Activated CD8-positive, alpha-beta memory T cell treated with anti-CD3 and anti-CD28 coated beads, Interleukin-2, amount 10 ng/mL, durations not matched to agents 7 days and 5 days (primary cell): Measurements from ENCODE around the gene AKT3. TPM values are rescaled to one million over a fixed set of nuclear protein-coding genes. Genes with fewer than 3 reads are reported as not detected.

Experiments
- ATAC-seq: fragments of 150-1000 bp; cut with Tn5 transposase; one replicate; pipeline ENCODE4 v1.10.0; 2021; ENCODE audit warnings: moderate library complexity
- CTCF ChIA-PET: fragments of 350-600 bp; sonication (Branson Sonifier 250); formaldehyde crosslinking; loops from one replicate; lab custom pipeline; 2021; ENCODE audit warnings: antibody characterized with exemption; lab: Charles Lee
- DNase-seq: peaks from one replicate; pipeline ENCODE4 v3.0.0-alpha.2; 2020
- H3K27ac Mint-ChIP-seq: one replicate; pipeline ENCODE4 v1.8.0; 2021; ENCODE audit warnings: mild to moderate bottlenecking, mixed read lengths
- H3K27me3 Mint-ChIP-seq: one replicate; pipeline ENCODE4 v1.8.0; 2021; ENCODE audit warnings: mixed read lengths
- H3K36me3 Mint-ChIP-seq: one replicate; pipeline ENCODE4 v1.8.0; 2021; ENCODE audit warnings: mild to moderate bottlenecking, mixed read lengths
- H3K4me1 Mint-ChIP-seq: one replicate; pipeline ENCODE4 v1.8.0; 2021; ENCODE audit warnings: mixed read lengths
- H3K4me3 Mint-ChIP-seq: one replicate; pipeline ENCODE4 v1.8.0; 2021; ENCODE audit warnings: mild to moderate bottlenecking, moderate library complexity, mixed read lengths
- H3K9me3 Mint-ChIP-seq: one replicate; pipeline ENCODE4 v1.8.0; 2022; ENCODE audit warnings: low read depth, mixed read lengths
- total RNA-seq, 2 experiments: library from RNA; stranded (reverse); gene quantifications; one replicate each; pipeline ENCODE4 v1.2.3, GENCODE V29; 2021

AKT3 gene
- total RNA-seq, 2 experiments from 2014 or later: 40.8 to 42.6 TPM

DNA sequence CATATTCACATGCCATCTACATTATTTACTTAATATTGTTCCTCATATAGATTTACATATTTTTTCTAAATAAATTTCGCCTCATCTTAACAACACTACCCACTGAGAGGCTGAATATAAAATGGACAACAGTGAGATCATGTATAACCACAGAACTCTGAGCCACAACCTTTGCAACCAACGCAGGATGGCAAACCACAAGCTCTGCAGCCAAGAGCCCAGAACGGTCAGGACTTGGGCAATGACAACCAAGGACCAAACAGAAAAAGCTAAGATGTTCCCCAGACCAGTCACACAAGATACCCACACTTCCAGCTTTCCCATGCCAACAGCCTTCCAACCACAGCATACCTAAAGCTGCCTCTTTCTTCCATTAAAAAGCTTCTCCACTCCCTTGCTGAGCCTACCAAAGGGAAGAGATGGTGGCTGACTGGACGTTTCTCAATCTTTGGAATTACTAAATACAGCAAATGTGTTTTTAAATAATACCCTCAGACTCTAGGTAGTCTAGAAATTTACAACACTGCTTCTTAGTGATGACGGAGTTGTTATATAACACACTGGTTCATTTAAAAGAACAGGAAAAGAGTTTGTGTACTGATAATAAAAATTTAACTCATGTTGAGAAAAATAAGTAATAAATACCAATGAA, 117.9 kb downstream of the AKT3 start:
- no peak for ATAC-seq
- peaks cover 34% of the 10 kb centered on the region for H3K4me1 Mint-ChIP-seq
- no peak for DNase-seq
- peaks cover 6% of the 10 kb centered on the region for H3K9me3 Mint-ChIP-seq
- peak overlapping the region; percentile 52 for H3K27ac Mint-ChIP-seq
- H3K36me3 Mint-ChIP-seq: peaks cover 31% of the 10 kb centered on the region
- no peaks in the 10 kb centered on the region for H3K27me3 Mint-ChIP-seq
- no peak overlapping the region for H3K4me3 Mint-ChIP-seq
- CTCF ChIA-PET: interaction anchor here (1.6 kb wide), 1 partner anchor 16 kb away, joined by 4 read pairs; no protein-coding TSS in a partner anchor

DNA sequence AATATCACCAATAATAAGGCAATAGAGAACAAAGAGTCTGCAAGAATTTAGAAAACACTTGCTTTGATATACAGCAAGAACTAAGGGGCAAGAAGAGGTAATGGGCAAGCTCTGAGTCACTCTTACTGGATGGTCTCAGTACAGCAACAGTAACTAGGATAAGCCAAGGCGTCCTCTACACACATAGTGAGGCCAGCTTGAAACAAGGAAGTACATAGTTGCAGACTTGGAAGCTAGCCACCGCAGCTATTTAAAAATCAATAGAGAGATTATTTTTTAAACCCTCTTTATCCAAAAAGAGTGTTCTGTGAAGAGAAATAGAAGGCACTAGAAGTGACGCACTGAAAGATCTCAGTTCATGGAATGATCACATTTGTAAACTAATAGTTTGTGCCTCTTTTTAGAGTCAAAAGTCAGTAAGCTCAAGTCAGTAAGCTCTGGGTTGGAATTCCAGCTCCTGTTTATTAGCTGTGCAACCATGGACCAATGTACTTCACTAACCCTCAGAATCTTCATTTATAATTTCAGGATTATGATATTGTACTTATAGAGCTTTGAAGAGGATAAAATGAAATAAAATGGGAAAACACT, 118.6 kb downstream of the AKT3 start:
- peaks cover 29% of the 10 kb centered on the region for H3K36me3 Mint-ChIP-seq
- DNase-seq (no peak), ATAC-seq (no peak)
- CTCF ChIA-PET: interaction anchor here (1.6 kb wide), 1 partner anchor 17 kb away, joined by 4 read pairs; no protein-coding TSS in a partner anchor
- H3K4me3 Mint-ChIP-seq: no peak overlapping the region
- peaks cover 32% of the 10 kb centered on the region for H3K4me1 Mint-ChIP-seq
- peaks cover 6% of the 10 kb centered on the region for H3K9me3 Mint-ChIP-seq
- H3K27ac Mint-ChIP-seq: no peak overlapping the region
- no peaks in the 10 kb centered on the region for H3K27me3 Mint-ChIP-seq

DNA sequence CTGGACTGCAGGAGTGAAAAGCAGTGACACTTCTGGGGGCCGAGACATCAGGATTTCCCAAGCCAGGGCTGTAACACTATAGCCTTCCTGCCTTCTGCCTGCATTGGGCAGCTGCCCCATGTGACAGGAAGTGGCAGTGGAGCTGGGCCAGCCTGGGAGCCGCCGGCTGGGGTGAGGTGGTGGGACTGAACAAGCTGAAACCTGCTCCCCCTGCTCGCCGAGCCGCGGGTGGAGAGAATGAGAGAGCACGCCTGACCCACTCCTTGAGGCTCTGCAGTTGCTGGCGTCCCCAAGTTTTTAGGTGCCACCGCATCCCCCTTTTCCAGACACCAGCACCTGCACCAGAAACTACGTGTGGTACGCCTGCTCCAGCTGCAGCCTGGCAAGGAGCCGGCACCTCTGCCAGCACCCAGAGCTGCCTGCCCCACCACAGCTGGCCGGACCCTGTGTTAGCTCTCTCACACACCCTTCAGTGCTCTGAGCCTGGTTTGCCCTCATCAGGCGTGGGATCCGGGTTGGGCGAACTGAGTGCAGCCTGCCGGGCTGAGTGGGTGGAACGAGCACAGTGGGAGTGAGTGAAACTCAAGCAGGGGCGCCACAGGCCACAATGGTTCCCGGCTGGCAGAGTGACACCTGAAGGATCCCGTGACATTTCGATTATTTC, 119.4 kb downstream of the AKT3 start:
- H3K4me3 Mint-ChIP-seq: no peak overlapping the region
- peaks cover 6% of the 10 kb centered on the region for H3K9me3 Mint-ChIP-seq
- no peak for ATAC-seq
- CTCF ChIA-PET: no interaction called here
- no peak overlapping the region for H3K27ac Mint-ChIP-seq
- no peaks in the 10 kb centered on the region for H3K27me3 Mint-ChIP-seq
- peaks cover 28% of the 10 kb centered on the region for H3K36me3 Mint-ChIP-seq
- peaks cover 31% of the 10 kb centered on the region for H3K4me1 Mint-ChIP-seq
- no peak for DNase-seq

DNA sequence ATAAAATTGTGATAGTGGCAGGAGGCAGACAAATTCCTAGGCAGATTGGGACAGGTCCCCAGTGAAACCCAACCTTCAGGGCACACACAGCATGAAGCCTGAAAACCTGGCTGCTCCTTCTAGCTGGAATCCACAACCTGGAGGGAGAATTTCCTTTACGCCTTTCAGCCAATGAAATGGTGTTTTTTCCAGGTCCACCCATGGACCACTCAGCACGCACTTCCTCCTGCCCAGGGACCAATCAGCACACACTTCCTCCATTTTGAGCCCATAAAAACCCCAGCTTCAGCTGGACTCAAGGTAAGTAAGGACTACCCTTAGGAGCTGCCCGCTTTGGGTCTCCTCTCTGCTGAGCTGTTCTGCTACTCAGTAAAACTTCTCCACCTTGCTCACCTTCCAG, 120.1 kb downstream of the AKT3 start:
- peaks cover 31% of the 10 kb centered on the region for H3K4me1 Mint-ChIP-seq
- DNase-seq (no peak), ATAC-seq (no peak)
- no peak overlapping the region for H3K4me3 Mint-ChIP-seq
- peaks cover 6% of the 10 kb centered on the region for H3K9me3 Mint-ChIP-seq
- H3K27me3 Mint-ChIP-seq: no peaks in the 10 kb centered on the region
- CTCF ChIA-PET: no interaction called here
- no peak overlapping the region for H3K27ac Mint-ChIP-seq
- H3K36me3 Mint-ChIP-seq: peaks cover 26% of the 10 kb centered on the region

DNA sequence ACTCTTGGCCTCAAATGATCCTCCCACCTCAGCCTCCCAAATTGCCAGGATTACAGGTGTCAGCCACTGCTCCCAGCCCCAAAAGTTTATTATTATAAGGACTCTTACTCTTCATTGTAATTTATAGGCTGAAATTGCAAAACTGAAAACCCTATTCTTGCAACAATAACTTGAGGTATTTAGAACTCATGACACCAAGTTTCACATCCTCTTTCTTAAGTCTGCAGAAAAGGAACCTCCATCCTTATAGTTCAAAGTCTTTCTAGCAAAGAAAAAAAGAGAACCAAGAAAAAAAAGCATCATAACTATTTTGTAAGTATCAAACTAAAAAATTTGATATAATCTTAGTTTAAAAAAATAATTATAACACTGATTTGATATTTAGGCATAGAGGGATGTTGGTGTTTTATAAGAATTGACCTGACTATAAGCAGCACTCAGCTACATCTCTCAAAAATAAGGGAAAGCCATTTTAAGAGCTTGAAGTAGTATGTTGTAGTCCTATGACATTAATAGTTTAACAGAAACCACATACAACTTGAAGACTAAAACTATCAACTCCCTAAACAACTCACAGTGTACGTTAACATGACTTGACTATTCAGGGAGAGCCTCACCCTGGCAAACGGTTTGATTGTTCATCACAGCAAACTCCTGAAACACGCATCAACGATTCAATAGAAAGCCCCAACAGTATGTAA, 122.4 kb downstream of the AKT3 start:
- ATAC-seq (no peak), DNase-seq (no peak)
- H3K27me3 Mint-ChIP-seq: no peaks in the 10 kb centered on the region
- H3K4me3 Mint-ChIP-seq: no peak overlapping the region
- CTCF ChIA-PET: no interaction called here
- H3K9me3 Mint-ChIP-seq: peaks cover 6% of the 10 kb centered on the region
- H3K36me3 Mint-ChIP-seq: peaks cover 21% of the 10 kb centered on the region
- H3K27ac Mint-ChIP-seq: no peak overlapping the region
- H3K4me1 Mint-ChIP-seq: peaks cover 30% of the 10 kb centered on the region

DNA sequence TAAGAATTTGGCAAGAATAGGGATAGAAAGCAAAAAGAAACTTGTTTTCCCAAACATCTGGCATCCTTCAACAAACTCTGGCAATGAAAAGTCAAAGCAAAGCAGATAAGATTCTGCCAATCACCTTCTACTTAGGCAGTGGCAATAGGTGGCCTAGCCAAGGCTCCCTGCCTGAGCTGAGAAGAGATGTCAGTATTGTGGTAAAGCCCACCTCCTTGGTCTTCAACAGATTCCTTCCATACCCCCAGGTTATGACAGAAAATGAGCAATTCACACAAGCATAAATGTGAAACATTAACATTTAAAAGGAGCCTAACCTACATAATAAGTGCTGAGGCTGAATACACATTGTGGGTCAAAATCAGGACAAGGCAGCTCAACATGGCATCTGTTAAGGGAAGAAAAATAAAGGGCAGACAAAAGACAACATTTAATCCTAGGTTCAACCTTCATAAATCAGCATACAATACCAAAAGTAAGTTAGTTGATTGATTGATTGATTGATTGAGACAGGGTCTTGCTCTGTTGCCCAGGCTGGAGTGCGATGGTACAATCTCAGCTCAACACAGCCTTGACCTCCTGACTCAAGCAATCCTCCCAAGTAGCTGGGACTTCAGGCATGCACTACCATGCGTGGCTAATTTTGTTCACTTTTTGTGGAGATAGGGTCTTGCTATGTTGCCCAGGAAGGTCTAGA, 123.1 kb downstream of the AKT3 start:
- no peak overlapping the region for H3K4me3 Mint-ChIP-seq
- H3K27me3 Mint-ChIP-seq: no peaks in the 10 kb centered on the region
- CTCF ChIA-PET: no interaction called here
- H3K4me1 Mint-ChIP-seq: peaks cover 27% of the 10 kb centered on the region
- ATAC-seq (no peak), DNase-seq (no peak)
- peaks cover 18% of the 10 kb centered on the region for H3K36me3 Mint-ChIP-seq
- H3K27ac Mint-ChIP-seq: no peak overlapping the region
- peaks cover 6% of the 10 kb centered on the region for H3K9me3 Mint-ChIP-seq

DNA sequence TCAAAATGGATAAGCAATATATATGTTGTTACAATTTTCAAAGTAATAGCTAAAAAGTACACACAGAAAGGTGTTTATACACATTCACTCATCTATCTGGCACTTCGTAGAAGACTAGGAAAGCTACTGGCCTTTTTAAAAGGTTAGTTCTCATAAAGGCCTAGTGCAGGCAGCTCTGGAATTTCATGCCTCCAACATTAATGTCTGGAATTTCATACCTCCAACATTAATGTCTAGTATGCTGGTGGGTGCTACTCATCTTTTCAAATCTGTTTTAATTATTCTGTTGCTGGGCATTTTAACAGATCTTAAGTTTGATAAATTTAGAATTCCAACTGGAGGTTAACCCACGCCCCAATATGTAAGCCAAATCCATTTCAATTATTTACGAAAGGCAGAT, 124.2 kb downstream of the AKT3 start:
- H3K27ac Mint-ChIP-seq: no peak overlapping the region
- peaks cover 17% of the 10 kb centered on the region for H3K36me3 Mint-ChIP-seq
- CTCF ChIA-PET: no interaction called here
- peaks cover 21% of the 10 kb centered on the region for H3K4me1 Mint-ChIP-seq
- ATAC-seq (no peak), DNase-seq (no peak)
- no peak overlapping the region for H3K4me3 Mint-ChIP-seq
- H3K9me3 Mint-ChIP-seq: peaks cover 6% of the 10 kb centered on the region
- no peaks in the 10 kb centered on the region for H3K27me3 Mint-ChIP-seq

DNA sequence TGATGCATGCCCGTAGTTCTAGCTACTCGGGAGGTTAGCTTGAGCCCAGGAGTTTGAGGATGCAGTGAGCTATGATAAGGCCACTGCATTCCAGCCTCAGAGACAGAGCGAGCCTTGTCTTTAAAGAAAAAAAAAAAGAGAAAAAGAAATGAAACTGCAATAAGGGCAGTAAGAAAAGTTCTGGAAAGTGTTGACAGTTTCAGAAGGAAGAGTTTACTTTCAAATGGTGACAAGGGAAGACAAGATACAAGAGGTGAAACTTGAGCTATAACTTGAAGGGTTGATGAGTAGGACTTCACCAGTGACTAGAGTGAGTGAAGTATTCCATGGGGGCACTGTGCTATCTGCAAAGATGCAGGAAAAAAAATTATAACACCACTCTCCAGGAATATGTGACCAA, 125.0 kb downstream of the AKT3 start:
- no peak for DNase-seq
- H3K4me1 Mint-ChIP-seq: peaks cover 21% of the 10 kb centered on the region
- H3K9me3 Mint-ChIP-seq: peaks cover 4% of the 10 kb centered on the region
- ATAC-seq: no peak
- H3K36me3 Mint-ChIP-seq: peaks cover 14% of the 10 kb centered on the region
- no peaks in the 10 kb centered on the region for H3K27me3 Mint-ChIP-seq
- H3K4me3 Mint-ChIP-seq: no peak overlapping the region
- H3K27ac Mint-ChIP-seq: no peak overlapping the region
- CTCF ChIA-PET: no interaction called here

DNA sequence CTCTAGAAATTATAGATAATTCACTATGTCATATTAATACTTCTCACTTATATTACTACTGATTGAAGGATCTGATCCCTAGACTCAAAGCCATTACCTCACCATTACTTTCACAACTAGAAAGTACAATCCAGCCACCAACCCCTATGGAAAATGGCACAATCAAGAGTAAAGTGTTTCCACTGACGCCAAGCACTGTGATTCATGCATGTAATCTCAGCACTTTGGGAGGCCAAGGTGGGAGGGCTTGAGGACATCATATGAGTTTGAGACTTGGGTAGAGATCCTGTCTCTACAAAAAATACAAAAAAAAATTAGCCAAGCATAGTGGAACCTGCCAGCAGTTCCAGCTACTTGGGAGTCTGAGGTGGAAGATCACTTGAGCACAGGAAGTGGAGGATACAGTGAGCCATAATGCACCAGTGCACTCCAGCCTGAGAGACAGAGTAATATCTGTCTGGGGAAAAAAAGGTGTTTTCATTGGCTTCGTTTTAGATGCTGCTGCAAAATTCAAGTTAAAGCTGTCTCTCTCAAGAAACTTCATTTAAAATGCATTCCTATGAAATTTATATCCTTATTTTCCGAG, 126.5 kb downstream of the AKT3 start:
- Mint-ChIP-seq H3K4me3 (no peak overlapping the region), H3K4me1 (peaks cover 17% of the 10 kb centered on the region), H3K27ac (no peak overlapping the region), H3K36me3 (peaks cover 12% of the 10 kb centered on the region), H3K27me3 (no peaks in the 10 kb centered on the region), H3K9me3 (no peaks in the 10 kb centered on the region)
- DNase-seq (no peak), ATAC-seq (no peak)
- CTCF ChIA-PET: no interaction called here

DNA sequence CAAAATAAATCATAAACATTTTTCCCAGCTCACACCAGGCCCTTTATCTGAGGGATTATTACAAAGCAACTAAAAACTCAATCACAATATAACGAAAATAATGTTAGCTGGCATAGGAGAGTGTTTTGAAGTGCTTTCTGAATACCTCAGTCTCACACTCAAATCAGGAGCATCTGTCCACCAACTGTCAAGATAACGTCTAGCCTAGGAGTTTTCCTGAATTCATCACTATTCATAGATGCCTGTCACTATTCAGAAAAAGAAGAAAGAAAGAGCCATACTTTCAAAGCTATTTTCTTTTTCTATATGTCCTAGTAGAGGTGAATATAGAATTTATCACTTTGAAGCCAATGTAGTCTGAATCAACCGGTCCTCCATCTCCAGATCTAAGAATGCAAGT, 127.0 kb downstream of the AKT3 start:
- ATAC-seq (no peak), DNase-seq (no peak)
- H3K36me3 Mint-ChIP-seq: peaks cover 11% of the 10 kb centered on the region
- H3K4me1 Mint-ChIP-seq: peaks cover 14% of the 10 kb centered on the region
- CTCF ChIA-PET: no interaction called here
- H3K9me3 Mint-ChIP-seq: no peaks in the 10 kb centered on the region
- H3K27me3 Mint-ChIP-seq: no peaks in the 10 kb centered on the region
- no peak overlapping the region for H3K27ac Mint-ChIP-seq
- H3K4me3 Mint-ChIP-seq: no peak overlapping the region

DNA sequence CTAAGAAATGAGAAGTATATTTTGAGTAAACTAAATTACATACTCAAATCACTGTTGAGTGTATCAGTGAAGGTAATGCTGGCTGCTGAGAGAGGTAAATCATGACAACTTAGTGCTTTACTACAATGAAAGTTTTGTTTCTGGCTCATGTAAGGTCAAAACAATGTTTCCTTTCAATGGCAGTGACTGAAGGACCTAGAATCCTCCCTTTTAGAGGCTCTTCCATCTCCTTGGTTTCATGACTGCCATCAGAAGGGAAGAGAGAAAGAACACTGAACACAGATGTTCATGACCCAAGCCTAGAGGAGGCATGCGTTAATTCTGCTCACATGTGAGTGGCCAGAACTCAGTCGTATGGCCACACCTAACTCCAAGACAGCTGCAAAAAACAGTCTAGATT, 130.6 kb downstream of the AKT3 start:
- CTCF ChIA-PET: no interaction called here
- no peaks in the 10 kb centered on the region for H3K27me3 Mint-ChIP-seq
- ATAC-seq (no peak), DNase-seq (no peak)
- H3K9me3 Mint-ChIP-seq: no peaks in the 10 kb centered on the region
- H3K27ac Mint-ChIP-seq: no peak overlapping the region
- peaks cover 9% of the 10 kb centered on the region for H3K36me3 Mint-ChIP-seq
- no peak overlapping the region for H3K4me3 Mint-ChIP-seq
- H3K4me1 Mint-ChIP-seq: peaks cover 2% of the 10 kb centered on the region

DNA sequence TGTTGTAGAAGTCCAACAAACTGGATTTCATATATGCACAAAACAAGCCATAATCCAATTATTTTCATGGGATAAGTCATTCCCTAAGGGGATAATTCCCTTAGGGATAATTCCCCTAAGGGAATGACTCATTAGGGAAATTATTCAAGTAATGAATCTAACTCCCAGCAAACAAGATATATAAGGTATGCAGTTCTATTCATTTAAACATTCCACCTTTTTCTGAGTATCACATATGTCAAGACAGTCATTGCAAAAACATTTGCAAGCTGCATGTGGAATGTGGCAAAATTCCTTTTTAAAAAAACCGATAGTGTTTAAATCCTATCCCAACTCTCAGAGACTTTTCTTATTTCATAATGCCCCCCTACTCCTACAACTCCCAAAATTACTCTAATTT, 131.2 kb downstream of the AKT3 start:
- H3K4me1 Mint-ChIP-seq: peaks cover 2% of the 10 kb centered on the region

DNA sequence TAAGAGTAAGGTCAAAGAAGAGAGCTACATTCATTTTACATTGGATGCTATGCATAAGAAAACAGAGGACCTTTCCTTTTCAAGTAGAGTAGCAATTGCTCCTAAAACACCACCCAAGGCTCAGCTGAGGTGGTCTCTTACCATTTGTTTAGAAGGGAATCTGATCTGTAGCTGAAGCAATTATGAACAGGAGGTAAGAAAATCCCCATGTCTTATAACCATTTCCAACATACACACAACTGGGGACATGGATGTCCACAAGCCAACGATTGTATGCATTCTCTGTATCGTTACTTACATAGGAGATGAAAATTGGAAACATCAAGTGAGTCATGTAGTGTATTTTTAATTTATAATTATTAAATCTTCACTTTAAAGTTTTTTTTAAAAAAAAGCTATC, 132.0 kb downstream of the AKT3 start:
- CTCF ChIA-PET: no interaction called here
- Mint-ChIP-seq H3K27me3 (no peaks in the 10 kb centered on the region), H3K9me3 (no peaks in the 10 kb centered on the region), H3K4me1 (peaks cover 2% of the 10 kb centered on the region), H3K36me3 (peaks cover 9% of the 10 kb centered on the region), H3K4me3 (no peak overlapping the region), H3K27ac (no peak overlapping the region)
- ATAC-seq (no peak), DNase-seq (no peak)

More for the DNA sequence above, 131.2 kb downstream of the AKT3 start:
- CTCF ChIA-PET: no interaction called here
- H3K27ac Mint-ChIP-seq: no peak overlapping the region
- H3K27me3 Mint-ChIP-seq: no peaks in the 10 kb centered on the region
- no peak overlapping the region for H3K4me3 Mint-ChIP-seq
- no peaks in the 10 kb centered on the region for H3K9me3 Mint-ChIP-seq
- ATAC-seq: no peak
- DNase-seq: no peak
- H3K36me3 Mint-ChIP-seq: peaks cover 9% of the 10 kb centered on the region
